ENCODE results near the gene ZMIZ1. TPM values are rescaled to one million over a fixed set of nuclear protein-coding genes. Genes with fewer than 3 reads are reported as not detected.

The ZMIZ1 gene
- total RNA-seq, 1 donor = 23.3 TPM

- TF ChIP-seq CTCF (IDR thresholded peaks at IDR 0.05; ENCODE audit: insufficient read depth, low read depth, low read length) = no peak
- no peak for DNase-seq (ENCODE audit: low read depth)
These were observed 237.2 kb downstream of the ZMIZ1 start for GRCh38 chr10:79305988-79306387.

GRCh38 chr10:79306644-79307220 lies 238.0 kb downstream of the ZMIZ1 start:
- no peak for TF ChIP-seq CTCF (IDR thresholded peaks at IDR 0.05; ENCODE audit: insufficient read depth, low read depth, low read length)
- DNase-seq (ENCODE audit: low read depth) = no peak
- H3K4me3 ChIP-seq (ENCODE audit: low read depth, low read length) = no peak overlapping the region

More at GRCh38 chr10:79305988-79306387, 237.2 kb downstream of the ZMIZ1 start:
- H3K4me3 ChIP-seq (ENCODE audit: low read depth, low read length) = no peak overlapping the region

- no peak for TF ChIP-seq CTCF (IDR thresholded peaks at IDR 0.05; ENCODE audit: insufficient read depth, low read depth, low read length)
- DNase-seq (ENCODE audit: low read depth) = no peak
- no peak overlapping the region for H3K4me3 ChIP-seq (ENCODE audit: low read depth, low read length)
These were observed 239.2 kb downstream of the ZMIZ1 start for GRCh38 chr10:79308016-79308415.

- no peak for DNase-seq (ENCODE audit: low read depth)
- TF ChIP-seq CTCF (IDR thresholded peaks at IDR 0.05; ENCODE audit: insufficient read depth, low read depth, low read length) = no peak
These were observed 240.4 kb downstream of the ZMIZ1 start for GRCh38 chr10:79308969-79309665.

GRCh38 chr10:79310200-79310865 lies 241.6 kb downstream of the ZMIZ1 start:
- no peak for DNase-seq (ENCODE audit: low read depth)
- H3K4me3 ChIP-seq (ENCODE audit: low read depth, low read length) = no peak overlapping the region
- TF ChIP-seq CTCF (IDR thresholded peaks at IDR 0.05; ENCODE audit: insufficient read depth, low read depth, low read length) = no peak

More at GRCh38 chr10:79308969-79309665, 240.4 kb downstream of the ZMIZ1 start:
- no peak overlapping the region for H3K4me3 ChIP-seq (ENCODE audit: low read depth, low read length)

- H3K4me3 ChIP-seq (ENCODE audit: low read depth, low read length) = no peak overlapping the region
- no peak for TF ChIP-seq CTCF (IDR thresholded peaks at IDR 0.05; ENCODE audit: insufficient read depth, low read depth, low read length)
- no peak for DNase-seq (ENCODE audit: low read depth)
These were observed 242.3 kb downstream of the ZMIZ1 start for GRCh38 chr10:79310911-79311573.
